Skeletal muscle tissue (tissue), 5 donors: Measurements from ENCODE around the gene KIAA0586. TPM values are rescaled to one million over a fixed set of nuclear protein-coding genes. Genes with fewer than 3 reads are reported as not detected.

Experiments
- H3K27ac ChIP-seq: one replicate; pipeline ENCODE4 v1.7.0; 2013; ENCODE audit warnings: mild to moderate bottlenecking, low read depth, low read length, inconsistent platforms
- H3K27me3 ChIP-seq, 3 donors: one replicate each; pipeline ENCODE4 v1.7.0; 2013; ENCODE audit warnings: low read length in 3 of 3; ENCODE audit not compliant: control insufficient read depth in 3 of 3, insufficient read depth in 3 of 3
- H3K36me3 ChIP-seq, 3 donors: one replicate each; pipeline ENCODE4 v1.7.0; 2013; ENCODE audit warnings: low read length in 3 of 3; ENCODE audit not compliant: control insufficient read depth in 3 of 3, insufficient read depth in 3 of 3
- H3K4me1 ChIP-seq, 3 donors: one replicate each; pipeline ENCODE4 v1.7.0; 2013; ENCODE audit warnings: low read length in 3 of 3, mild to moderate bottlenecking in 3 of 3; ENCODE audit not compliant: control insufficient read depth in 3 of 3, insufficient read depth in 3 of 3
- H3K4me3 ChIP-seq, 3 donors: one replicate each; pipeline ENCODE4 v1.7.0; 2013; ENCODE audit warnings: low read length in 3 of 3
- H3K9ac ChIP-seq, 3 donors: one replicate each; pipeline ENCODE4 v1.7.0; 2013; ENCODE audit warnings: low read length in 3 of 3, mild to moderate bottlenecking in 3 of 3, moderate library complexity in 2 of 3, low read depth in 1 of 3
- H3K9me3 ChIP-seq, 3 donors: one replicate each; pipeline ENCODE4 v1.7.0; 2013; ENCODE audit warnings: low read length in 3 of 3; ENCODE audit not compliant: control insufficient read depth in 3 of 3
- small RNA-seq: library from RNA; depleted of rRNA; stranded (forward); fragments of <200 nt; gene quantifications from one replicate; pipeline ENCODE3, GENCODE V24; 2014
- total RNA-seq: library from RNA; depleted of rRNA; stranded (reverse); fragments of >200 nt; gene quantifications from one replicate; pipeline ENCODE4 v1.2.3, GENCODE V29; 2014
- donor health status: Osteomylitis.

The KIAA0586 gene
- total RNA-seq, 1 donor from 2014 or later = 9.9 TPM

GRCh38 chr14:58599707-58600106, 172.2 kb downstream of the KIAA0586 start:
- no peaks in the 10 kb centered on the region for H3K4me1 ChIP-seq
- no peaks in the 10 kb centered on the region for H3K36me3 ChIP-seq
- no peak overlapping the region for H3K9ac ChIP-seq
- no peaks in the 10 kb centered on the region for H3K9me3 ChIP-seq
- no peak overlapping the region for H3K4me3 ChIP-seq
- no peaks in the 10 kb centered on the region for H3K27me3 ChIP-seq
- H3K27ac ChIP-seq = no peak overlapping the region

Small RNA genes lying within 50 kb of the gene (small RNA-seq; reads per million reads assigned to genes)
- gene HSBP1P1 (not detected), gene RF00019 (not detected)

Other genes with a start within 250 kb of the KIAA0586 start
- gene ACTR10, start 227.6 kb upstream of the KIAA0586 start, total RNA-seq = 62.6 TPM
- gene PSMA3, start 182.9 kb upstream of the KIAA0586 start, total RNA-seq = 39.1 TPM
- gene ARID4A, start 129.2 kb upstream of the KIAA0586 start, total RNA-seq = 17.7 TPM
- gene TOMM20L, start 31.8 kb upstream of the KIAA0586 start, total RNA-seq = not detected
- 42.3 TPM for gene TIMM9, start 188 bp upstream of the KIAA0586 start, total RNA-seq
- gene DACT1, start 210.2 kb downstream of the KIAA0586 start, total RNA-seq = 32.4 TPM